HG03439 (cell line): ENCODE results near the gene GRK5.

Experiments used
- ATAC-seq: cut with Tn5 transposase; IDR thresholded peaks from one replicate; pipeline ENCODE4 v1.9.1; 2021; ENCODE audit warnings: mild to moderate bottlenecking, moderate library complexity; ENCODE audit not compliant: unreplicated experiment

GRK5 gene

GRCh38 chr10:119496273-119496672, 288.9 kb downstream of the GRK5 start:
- peak; percentile 84 for ATAC-seq

GRCh38 chr10:119497243-119497642, 289.9 kb downstream of the GRK5 start:
- no peak for ATAC-seq

GRCh38 chr10:119498889-119499676, 291.7 kb downstream of the GRK5 start:
- no peak for ATAC-seq

DNA sequence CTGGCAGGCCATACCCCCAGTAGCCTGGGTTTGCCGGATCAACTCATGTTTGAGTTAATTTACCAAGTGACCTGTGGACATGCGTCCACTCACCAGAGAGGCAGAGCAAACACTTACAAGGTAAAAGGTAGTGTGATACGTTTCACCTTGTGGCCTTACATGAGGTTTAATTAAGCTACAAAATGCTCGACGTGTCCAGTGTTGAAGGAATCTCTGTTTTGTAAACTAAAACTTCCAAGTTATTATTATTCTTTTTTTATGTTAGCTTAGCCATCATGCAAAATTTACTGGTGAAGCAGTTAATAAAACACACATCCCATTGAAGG, 292.3 kb downstream of the GRK5 start:
- no peak for ATAC-seq

DNA sequence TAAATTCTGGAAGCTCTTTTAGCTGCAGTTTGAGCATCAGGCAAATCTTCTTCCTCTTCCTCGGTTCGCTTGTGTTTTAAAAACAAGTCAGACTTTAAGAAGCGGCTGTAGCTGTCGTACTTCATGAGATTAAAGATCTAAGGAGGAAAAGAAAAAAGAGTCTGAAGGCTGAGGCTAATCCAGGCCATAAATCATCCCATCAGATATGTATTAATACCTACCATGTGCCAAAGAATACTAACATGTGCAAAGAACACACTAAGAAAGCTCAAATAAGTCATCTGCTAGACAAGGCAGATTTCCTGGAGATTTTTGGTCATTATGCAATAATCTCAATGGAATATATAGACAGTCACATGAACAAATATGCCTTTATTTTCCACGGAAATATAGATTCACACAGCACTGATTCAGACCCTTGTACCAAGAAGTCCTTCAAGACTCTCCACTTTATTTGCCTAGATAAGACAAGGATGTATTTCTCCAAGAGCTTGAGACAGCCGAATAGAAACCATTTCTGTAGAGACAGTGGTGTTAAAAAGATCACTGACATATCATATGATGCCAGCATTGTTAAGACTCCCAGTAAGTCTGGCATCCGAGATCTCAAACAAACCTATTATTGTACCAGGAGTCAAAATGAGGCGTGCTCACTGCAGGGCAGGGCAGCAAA, 292.9 kb downstream of the GRK5 start:
- ATAC-seq = no peak

DNA sequence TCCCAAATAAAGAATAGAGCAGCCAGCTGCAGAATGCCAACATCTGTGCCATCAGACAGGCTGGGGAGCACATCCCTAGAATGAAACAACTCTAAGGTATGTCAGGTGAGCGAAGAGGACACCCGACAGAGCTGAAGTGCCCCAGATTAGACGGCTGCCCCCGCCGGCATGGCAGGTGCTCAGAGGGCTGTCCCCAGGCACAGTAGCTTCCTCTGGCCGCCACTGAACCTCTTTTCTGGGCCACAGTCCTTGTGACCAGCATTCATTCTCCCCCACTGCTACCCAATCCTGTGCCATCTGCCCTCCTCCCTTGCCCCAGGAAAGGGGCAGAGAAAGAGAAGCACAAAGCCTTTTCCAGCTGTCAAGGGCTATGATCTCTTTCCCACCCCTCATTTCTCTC, 293.4 kb downstream of the GRK5 start:
- ATAC-seq = no peak

DNA sequence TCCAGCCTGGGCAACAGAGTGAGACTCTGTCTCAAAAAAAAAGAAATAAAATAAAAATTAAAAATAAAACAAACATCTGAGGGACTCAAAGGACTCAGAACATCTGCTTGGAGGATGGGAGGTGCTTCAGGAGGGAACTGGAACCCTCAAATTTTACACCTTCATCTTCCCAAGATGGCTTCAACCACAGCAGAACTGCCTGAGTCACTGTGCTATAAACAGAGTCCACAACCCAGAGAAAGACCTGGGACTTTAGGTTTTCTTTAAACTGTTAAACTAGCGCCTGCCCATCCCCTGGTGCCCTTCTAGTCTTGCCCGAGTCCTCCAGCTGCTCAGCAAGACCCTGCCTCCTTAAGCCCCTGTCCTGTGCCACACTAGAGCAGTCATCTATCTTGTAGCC, 294.3 kb downstream of the GRK5 start:
- ATAC-seq = no peak

GRCh38 chr10:119502209-119502608, 294.8 kb downstream of the GRK5 start:
- no peak for ATAC-seq

GRCh38 chr10:119502618-119503155, 295.3 kb downstream of the GRK5 start:
- ATAC-seq = no peak

DNA sequence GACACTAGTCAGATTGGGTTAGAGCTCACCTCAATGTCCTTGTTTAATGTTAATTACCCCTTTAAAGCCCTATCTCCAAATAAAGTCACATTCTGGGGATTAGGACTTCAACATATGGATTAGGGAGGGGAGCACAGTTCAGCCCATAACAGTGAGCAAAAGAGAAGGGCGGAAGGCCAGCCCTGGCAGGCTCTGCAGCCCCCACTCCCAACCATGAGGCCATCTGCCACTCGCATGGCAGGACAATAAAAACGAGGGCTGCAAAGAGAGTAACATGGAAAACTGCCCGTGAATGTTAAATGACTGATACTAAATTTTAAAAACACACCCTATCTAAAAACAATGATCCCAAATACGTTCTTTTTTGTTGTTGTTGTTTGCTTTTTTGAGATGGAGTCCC, 296.4 kb downstream of the GRK5 start:
- ATAC-seq = no peak

DNA sequence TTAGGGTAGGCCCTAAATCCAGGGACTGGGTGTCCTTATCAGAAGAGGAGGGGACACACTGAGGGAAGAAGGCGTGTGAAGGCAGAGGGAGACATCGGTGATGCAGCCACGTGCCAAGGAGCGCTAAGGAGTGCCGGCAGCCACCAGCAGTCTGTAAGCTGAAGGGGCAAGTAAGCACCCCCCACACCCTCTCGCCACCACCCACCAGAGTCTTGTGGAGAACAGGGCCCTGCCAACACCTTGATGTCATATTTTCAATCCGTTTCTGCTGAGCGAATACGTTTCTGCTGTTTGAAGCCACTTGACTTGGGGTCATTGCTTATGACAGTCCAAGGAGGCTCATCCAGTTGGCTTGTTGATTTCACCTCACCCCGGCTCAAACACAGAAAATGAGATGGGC, 297.3 kb downstream of the GRK5 start:
- no peak for ATAC-seq

- no peak for ATAC-seq
These were observed 297.8 kb downstream of the GRK5 start for GRCh38 chr10:119505131-119505551.
